HepG2 (cell line): ENCODE measurements around the gene RPL23. TPM values are rescaled to one million over a fixed set of nuclear protein-coding genes. Genes with fewer than 3 reads are reported as not detected.

Experiments
- AGO1 ChIP-seq: fragments of 200-400 bp; formaldehyde crosslinking; IDR thresholded peaks from 2 replicates; pipeline ENCODE4 v1.6.1; 2017; ENCODE audit warnings: mild to moderate bottlenecking, low read depth, low read length, moderate library complexity; ENCODE audit not compliant: poor library complexity, severe bottlenecking
- CBX5 ChIP-seq: sonication (generic); formaldehyde crosslinking; IDR thresholded peaks from 2 replicates; pipeline ENCODE4 v1.4.0; 2020; ENCODE audit warnings: missing genetic modification reagents, borderline replicate concordance
- CREB1 ChIP-seq, 2 experiments: fragments of 450-650 bp in 1 of 2; IDR thresholded peaks; 2 replicates each; pipeline ENCODE4 v1.6.1; 2016 to 2017; ENCODE audit warnings: control low read depth in 1 of 2, mild to moderate bottlenecking in 1 of 2, missing compliant biosample characterization in 1 of 2, missing genetic modification characterization in 1 of 2
- MED8 ChIP-seq: sonication (generic); formaldehyde crosslinking; IDR thresholded peaks from 2 replicates; pipeline ENCODE4 v1.8.1; 2023; ENCODE audit warnings: mild to moderate bottlenecking, missing genetic modification reagents; ENCODE audit not compliant: insufficient replicate concordance
- NR2F6 ChIP-seq, 2 experiments: IDR thresholded peaks; 2 replicates each; pipeline ENCODE4 v1.6.1; 2016; ENCODE audit warnings: antibody characterized with exemption in 1 of 2, mild to moderate bottlenecking in 1 of 2
- PCBP2 ChIP-seq: fragments of 200-400 bp; formaldehyde crosslinking; optimal IDR thresholded peaks from 2 replicates; pipeline ENCODE3; 2018; ENCODE audit warnings: low read length, low read depth; ENCODE audit not compliant: poor library complexity, severe bottlenecking
- PHF20 ChIP-seq: sonication (generic); formaldehyde crosslinking; IDR thresholded peaks from 2 replicates; pipeline ENCODE4 v1.5.0; 2020; ENCODE audit warnings: mild to moderate bottlenecking, missing genetic modification reagents
- PRDM4 ChIP-seq: sonication (generic); formaldehyde crosslinking; IDR thresholded peaks from 2 replicates; pipeline ENCODE4 v1.9.0; 2021; ENCODE audit warnings: missing genetic modification reagents, borderline replicate concordance
- REXO4 ChIP-seq: sonication (generic); formaldehyde crosslinking; IDR thresholded peaks from 2 replicates; pipeline ENCODE4 v1.8.0; 2022; ENCODE audit warnings: missing genetic modification reagents, mild to moderate bottlenecking, borderline replicate concordance
- SOX13 ChIP-seq, 3 experiments: fragments of 450-650 bp in 1 of 3; sonication (generic) in 1 of 3; formaldehyde crosslinking in 1 of 3; IDR thresholded peaks in 2 of 3; conservative IDR thresholded peaks in 1 of 3; 2 replicates each; pipeline versions ENCODE4 v1.5.0 to v1.6.1; 2016 to 2020; ENCODE audit warnings: antibody characterized with exemption in 1 of 3, mild to moderate bottlenecking in 1 of 3, missing compliant biosample characterization in 1 of 3, missing genetic modification reagents in 1 of 3, moderate library complexity in 1 of 3
- SOX6 ChIP-seq, 2 experiments: fragments of 450-650 bp in 1 of 2; sonication (generic) in 1 of 2; formaldehyde crosslinking in 1 of 2; IDR thresholded peaks; 2 replicates each; pipeline versions ENCODE4 v1.4.0 to v1.6.1; 2017 to 2020; ENCODE audit warnings: antibody characterized with exemption in 1 of 2, mild to moderate bottlenecking in 1 of 2, missing genetic modification reagents in 1 of 2
- TBL1XR1 ChIP-seq: fragments of 150-350 bp; IDR thresholded peaks from 2 replicates; pipeline ENCODE4 v1.6.1; 2014; ENCODE audit warnings: borderline replicate concordance, low read length; ENCODE audit not compliant: partially characterized antibody
- TBX2 ChIP-seq: sonication (generic); formaldehyde crosslinking; IDR thresholded peaks from 2 replicates; pipeline ENCODE4 v1.5.0; 2020; ENCODE audit warnings: missing genetic modification reagents, mild to moderate bottlenecking, borderline replicate concordance
- ZBTB38 ChIP-seq: sonication (generic); formaldehyde crosslinking; IDR thresholded peaks from 2 replicates; pipeline ENCODE4 v1.5.1; 2020; ENCODE audit warnings: mild to moderate bottlenecking, missing genetic modification reagents
- ZFP36L1 ChIP-seq: sonication (generic); formaldehyde crosslinking; IDR thresholded peaks from 2 replicates; pipeline ENCODE4 v1.8.0; 2022; ENCODE audit warnings: mild to moderate bottlenecking, missing genetic modification reagents, moderate library complexity
- ZNF12 ChIP-seq: sonication (generic); formaldehyde crosslinking; IDR thresholded peaks from 2 replicates; pipeline ENCODE4 v1.5.0; 2020; ENCODE audit warnings: missing genetic modification reagents
- ZNF468 ChIP-seq: sonication (generic); formaldehyde crosslinking; IDR thresholded peaks from 2 replicates; pipeline ENCODE4 v1.8.0; 2022; ENCODE audit warnings: mild to moderate bottlenecking, moderate library complexity, missing genetic modification reagents
- ZNF574 ChIP-seq: sonication (generic); formaldehyde crosslinking; IDR thresholded peaks from 2 replicates; pipeline ENCODE4 v1.4.0; 2020; ENCODE audit warnings: missing genetic modification reagents
- ZNF652 ChIP-seq: IDR thresholded peaks from 2 replicates; pipeline ENCODE4 v1.6.1; 2016; ENCODE audit warnings: low read depth, borderline replicate concordance
- ZNF660 ChIP-seq: sonication (generic); formaldehyde crosslinking; IDR thresholded peaks from 2 replicates; pipeline ENCODE4 v1.5.1; 2020; ENCODE audit warnings: mild to moderate bottlenecking, low read depth, missing genetic modification reagents, borderline replicate concordance
- ZSCAN12 ChIP-seq: sonication (generic); formaldehyde crosslinking; IDR thresholded peaks from 2 replicates; pipeline ENCODE4 v1.9.0; 2021; ENCODE audit warnings: mild to moderate bottlenecking, missing genetic modification reagents
- polyA plus RNA-seq, 8 experiments: library from polyadenylated mRNA; depleted of rRNA in 3 of 8; stranded (reverse) in 7 of 8; unstranded in 1 of 8; fragments of >200 nt; fragmentation: Illumina TruSeq in 4 of 8; extraction: Trizol in 4 of 8; gene quantifications; 2 replicates each; pipeline versions ENCODE4 v1.2.1 to v1.2.3, GENCODE V29; 2011 to 2016; ENCODE audit warnings: low read depth in 4 of 8, missing spikeins in 1 of 8, mixed read lengths in 1 of 8; ENCODE audit not compliant: insufficient read depth in 1 of 8
- total RNA-seq, 5 experiments: library from RNA; depleted of rRNA; stranded (reverse); fragments of >200 nt; fragmentation: Illumina TruSeq; extraction: Trizol; gene quantifications; 2 replicates each; pipeline ENCODE4 v1.2.3, GENCODE V29; 2016; ENCODE audit warnings: low read depth in 1 of 5
- TF ChIP-seq, protein P1 (sequence below): IDR thresholded peaks from 2 replicates; pipeline ENCODE4 v1.6.1; 2016

The RPL23 gene
- total and polyA plus RNA-seq, 2 of the 13 experiments (the other 11 are each of a cell fraction or from before 2014, with no cell fraction given) = 2,790 to 4,860 TPM

DNA sequence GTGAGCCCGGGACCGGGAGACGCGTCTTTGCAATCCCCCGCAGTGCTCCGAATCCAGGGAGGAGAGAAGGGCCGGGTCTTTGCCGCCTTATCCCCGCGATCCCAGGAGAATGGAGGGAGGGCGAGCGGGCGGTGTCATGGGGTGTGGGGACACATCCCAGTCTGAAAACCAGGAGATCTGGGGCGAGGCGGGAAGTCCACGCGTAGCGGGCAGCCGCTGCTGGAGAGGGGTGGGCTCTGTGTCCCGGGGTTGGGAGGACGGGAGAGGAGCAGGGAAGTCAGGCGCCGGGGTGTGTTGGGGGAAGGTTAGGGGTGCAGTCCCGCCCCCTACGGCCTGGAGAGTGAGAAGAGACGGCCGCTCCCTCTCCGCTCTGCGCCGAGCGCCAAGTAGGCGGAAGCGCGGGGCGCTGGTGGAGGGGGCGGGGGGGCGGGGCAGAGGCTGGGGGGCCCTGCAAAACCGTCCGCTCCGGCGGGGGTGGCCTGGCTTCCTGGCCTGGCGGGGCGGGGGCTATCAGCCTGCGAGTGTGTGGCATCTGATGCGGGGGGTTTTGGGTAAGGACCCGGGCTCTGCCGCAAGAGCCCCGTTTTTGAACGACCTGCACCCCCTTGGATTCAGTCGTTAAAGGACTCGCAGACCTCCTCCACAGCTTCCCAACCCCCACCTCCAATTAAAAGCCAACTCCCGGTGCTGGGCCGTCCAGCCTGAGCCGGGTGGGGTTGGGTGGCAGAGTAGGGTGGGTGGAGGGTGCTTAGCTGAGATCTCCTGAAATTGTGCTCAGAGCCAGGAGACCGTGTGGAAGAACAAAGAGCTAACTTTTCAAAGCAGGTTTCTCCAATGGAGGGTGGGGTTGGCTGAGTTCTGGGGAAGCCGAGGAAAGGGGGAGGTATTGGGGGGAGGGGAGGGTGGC lies 17.0 kb upstream of the RPL23 start (continued):
- TF ChIP-seq ZNF660 (CRISPR knock-in tag) (no peak), SOX6 (IDR thresholded peaks at IDR 0.05) (no peak), SOX6 (CRISPR knock-in tag; IDR thresholded peaks at IDR 0.05) (peak; percentile 42), ZFP36L1 (CRISPR knock-in tag) (no peak; the same call in 1 of the 2 replicates), REXO4 (peak; percentile 18; the same call in 1 of the 2 replicates), TBX2 (CRISPR knock-in tag) (0 out of 2 replicates have a peak, but pooled peaks have one; percentile 9), AGO1 (no peak), ZNF574 (no peak), PRDM4 (no peak), ZNF12 (CRISPR knock-in tag) (no peak), CREB1 (IDR thresholded peaks at IDR 0.05) (no peak), CREB1 (CRISPR knock-in tag; IDR thresholded peaks at IDR 0.05) (no peak), ZNF652 (CRISPR knock-in tag) (no peak), ZNF468 (CRISPR knock-in tag) (no peak), ZSCAN12 (CRISPR knock-in tag) (no peak), MED8 (CRISPR knock-in tag) (no peak), NR2F6 (IDR thresholded peaks at IDR 0.05) (no peak), NR2F6 (CRISPR knock-in tag; IDR thresholded peaks at IDR 0.05) (0 out of 2 replicates have a peak, but pooled peaks have one; percentile 3), PHF20 (CRISPR knock-in tag) (no peak; the same call in none of the 2 replicates), CBX5 (CRISPR knock-in tag) (no peak), TBL1XR1 (no peak), PCBP2 (no peak), SOX13 (IDR thresholded peaks at IDR 0.05) (no peak), SOX13 (CRISPR knock-in tag; conservative IDR thresholded peaks at IDR 0.05 in 1 of 2, IDR thresholded peaks at IDR 0.05 in 1 of 2) (peak in 1 of 2 experiments; percentile 13; a peak in 1 of 4 replicates), ZBTB38 (CRISPR knock-in tag) (no peak)
- TF ChIP-seq, protein P1, sequence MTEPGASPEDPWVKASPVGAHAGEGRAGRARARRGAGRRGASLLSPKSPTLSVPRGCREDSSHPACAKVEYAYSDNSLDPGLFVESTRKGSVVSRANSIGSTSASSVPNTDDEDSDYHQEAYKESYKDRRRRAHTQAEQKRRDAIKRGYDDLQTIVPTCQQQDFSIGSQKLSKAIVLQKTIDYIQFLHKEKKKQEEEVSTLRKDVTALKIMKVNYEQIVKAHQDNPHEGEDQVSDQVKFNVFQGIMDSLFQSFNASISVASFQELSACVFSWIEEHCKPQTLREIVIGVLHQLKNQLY (CRISPR knock-in tag) = no peak
